ENCODE results near the gene SLC19A3.
A peak's percentile ranks its signal among the peaks of the same experiment; 100 is the strongest.
"Not testable (repeated sequence)": the region's sequence is repeated elsewhere in the genome, so short reads cannot be mapped to it uniquely, and the experiment has no call there.

The SLC19A3 gene

GRCh38 chr2:227717687-227718567, at the start of gene SLC19A3:
TSS of gene SLC19A3 (minus strand) at chr2:227718028. CDS start at chr2:227702318, 15,710 bp downstream.
- no peak for DNase-seq (ENCODE audit: low read depth)

GRCh38 chr2:227766373-227766883, 48.6 kb upstream of the SLC19A3 start:
- peak; percentile 13 for DNase-seq (ENCODE audit: low read depth)

GRCh38 chr2:227765788-227766372, 48.1 kb upstream of the SLC19A3 start:
- no peak for DNase-seq (ENCODE audit: low read depth)

GRCh38 chr2:227761740-227762476, 44.1 kb upstream of the SLC19A3 start:
- DNase-seq (ENCODE audit: low read depth) = no peak

GRCh38 chr2:227759411-227760118, 41.7 kb upstream of the SLC19A3 start:
- DNase-seq (ENCODE audit: low read depth) = no peak

- not testable (repeated sequence) for DNase-seq (ENCODE audit: low read depth)
Observed at GRCh38 chr2:227756261-227756660, 38.4 kb upstream of the SLC19A3 start.

GRCh38 chr2:227748079-227748478, 30.3 kb upstream of the SLC19A3 start:
- no peak for DNase-seq (ENCODE audit: low read depth)

GRCh38 chr2:227745594-227745993, 27.8 kb upstream of the SLC19A3 start, which contains the start of gene SCYGR8:
TSS of gene SCYGR8 (plus strand) at chr2:227745894. CDS start at chr2:227745894, 0 bp downstream.
- DNase-seq (ENCODE audit: low read depth) = no peak

GRCh38 chr2:227740705-227741104, 22.9 kb upstream of the SLC19A3 start:
- not testable (repeated sequence) for DNase-seq (ENCODE audit: low read depth)

GRCh38 chr2:227739351-227739750, 21.5 kb upstream of the SLC19A3 start:
- no peak for DNase-seq (ENCODE audit: low read depth)

- DNase-seq (ENCODE audit: low read depth) = no peak
Observed at GRCh38 chr2:227728035-227728434, 10.2 kb upstream of the SLC19A3 start, which contains the start of gene SCYGR7. TSS of gene SCYGR7 (plus strand) at chr2:227728335. CDS start at chr2:227728335, 0 bp downstream.

GRCh38 chr2:227724394-227725039, 6.7 kb upstream of the SLC19A3 start, which contains the start of gene SCYGR6:
TSS of gene SCYGR6 (minus strand) at chr2:227724757. CDS start at chr2:227724757, 0 bp downstream.
- no peak for DNase-seq (ENCODE audit: low read depth)

GRCh38 chr2:227722821-227723220, 5.0 kb upstream of the SLC19A3 start:
- not testable (repeated sequence) for DNase-seq (ENCODE audit: low read depth)

GRCh38 chr2:227720680-227721079, 2.9 kb upstream of the SLC19A3 start:
- no peak for DNase-seq (ENCODE audit: low read depth)

GRCh38 chr2:227719641-227720040, 1.8 kb upstream of the SLC19A3 start:
- no peak for DNase-seq (ENCODE audit: low read depth)

GRCh38 chr2:227716501-227716900, 1.3 kb downstream of the SLC19A3 start:
- DNase-seq (ENCODE audit: low read depth) = no peak

GRCh38 chr2:227713291-227713690, 4.5 kb downstream of the SLC19A3 start:
- no peak for DNase-seq (ENCODE audit: low read depth)

- no peak for DNase-seq (ENCODE audit: low read depth)
Observed at GRCh38 chr2:227710986-227711385, 6.8 kb downstream of the SLC19A3 start.

- DNase-seq (ENCODE audit: low read depth) = no peak
Observed at GRCh38 chr2:227707390-227707789, 10.4 kb downstream of the SLC19A3 start.

- DNase-seq (ENCODE audit: low read depth) = no peak
Observed at GRCh38 chr2:227706859-227707258, 11.0 kb downstream of the SLC19A3 start.

- no peak for DNase-seq (ENCODE audit: low read depth)
Observed at GRCh38 chr2:227703961-227704360, 13.9 kb downstream of the SLC19A3 start.

Data from stimulated activated CD8-positive, alpha-beta memory T cell treated with anti-CD3 and anti-CD28 coated beads, Interleukin-15, amount 100 ng/mL, for 24 hours (primary cell).